Upper lobe of left lung (tissue), 6 donors: ENCODE data around the gene TMUB1. TPM values are rescaled to one million over a fixed set of nuclear protein-coding genes. Genes with fewer than 3 reads are reported as not detected.
A peak's percentile ranks its signal among the peaks of the same experiment; 100 is the strongest.

Experiments used
- ATAC-seq, 2 donors: fragments of 200-7000 bp; cut with Tn5 transposase; one replicate each; pipeline ENCODE4 v1.9.1; 2022; ENCODE audit warnings: mild to moderate bottlenecking in 2 of 2, moderate library complexity in 2 of 2; ENCODE audit not compliant: low FRiP score in 2 of 2
- DNase-seq, 2 donors: peaks; one replicate each; pipeline ENCODE4 v3.0.0-alpha.2; 2019 to 2020
- H3K27ac ChIP-seq, 4 donors: fragments of 200-600 bp; sonication (generic); one replicate each; pipeline ENCODE4 v1.5.1; 2016 to 2019
- H3K27me3 ChIP-seq, 4 donors: fragments of 200-600 bp; sonication (generic); one replicate each; pipeline ENCODE4 v1.5.1; 2017 to 2019
- H3K36me3 ChIP-seq, 4 donors: fragments of 200-600 bp; sonication (generic); one replicate each; pipeline ENCODE4 v1.5.1; 2016 to 2019
- H3K4me1 ChIP-seq, 4 donors: fragments of 200-600 bp; sonication (generic); one replicate each; pipeline ENCODE4 v1.5.1; 2018 to 2019
- H3K4me3 ChIP-seq, 4 donors: fragments of 200-600 bp; sonication (generic); one replicate each; pipeline ENCODE4 v1.5.1; 2017 to 2019; ENCODE audit warnings: mild to moderate bottlenecking in 2 of 4, moderate library complexity in 1 of 4
- H3K9me3 ChIP-seq, 4 donors: fragments of 200-600 bp; sonication (generic); one replicate each; pipeline ENCODE4 v1.5.1; 2018 to 2019
- CTCF ChIP-seq, 6 experiments: fragments of 450-650 bp in 4 of 6; fragments of 200-600 bp in 2 of 6; sonication (generic) in 2 of 6; IDR thresholded peaks; one replicate each; pipeline ENCODE4 v1.5.1; 2016 to 2019; ENCODE audit warnings: antibody characterized with exemption in 6 of 6
- EP300 ChIP-seq, 4 donors: sonication (generic); formaldehyde crosslinking; IDR thresholded peaks; one replicate each; pipeline ENCODE4 v1.5.1; 2017; ENCODE audit warnings: antibody characterized with exemption in 4 of 4, control low read depth in 2 of 4
- POLR2A ChIP-seq, 4 donors: fragments of 450-650 bp; IDR thresholded peaks; one replicate each; pipeline ENCODE4 v1.5.1; 2016 to 2017; ENCODE audit warnings: antibody characterized with exemption in 4 of 4, mild to moderate bottlenecking in 2 of 4
- POLR2AphosphoS5 ChIP-seq, 2 donors: sonication (generic); formaldehyde crosslinking; IDR thresholded peaks; one replicate each; pipeline ENCODE4 v1.5.1; 2017; ENCODE audit warnings: antibody characterized with exemption in 2 of 2
- WGBS, 2 donors: methylation state at CpG; one replicate each; pipeline ENCODE4 v1.1.5; 2017 to 2018; 5-methylcytosine and 5-hydroxymethylcytosine counted together
- total RNA-seq, 6 donors: library from RNA; depleted of rRNA in 4 of 6; stranded (reverse); fragments of >200 nt in 4 of 6; gene quantifications; one replicate each; pipeline versions ENCODE4 v1.1.0 to v1.2.1, GENCODE V29; 2016 to 2021
- donor health status: DM: no; HTN: no; CAD: no; lungs with moderate emphysema.
- donor health status: DM: no; HTN: yes; CAD: no; lungs with severe emphysema.

The TMUB1 gene
- total RNA-seq, 6 donors from 2014 or later, result 35.3 to 72.9 (median 51.6) TPM

GRCh38 chr7:151123822-151124464 lies 40.6 kb upstream of the TMUB1 start:
- H3K36me3 ChIP-seq, result peaks cover 29 to 91% (median 74%) of the 10 kb centered on the region in 4 donors
- peaks cover 10 to 27% (median 14%) of the 10 kb centered on the region in 4 donors for H3K4me1 ChIP-seq
- ATAC-seq (peak; percentile 89 to 92), DNase-seq (peak in 1 of 2 donors; percentile 92)
- H3K4me3 ChIP-seq, result no peak overlapping the region
- H3K27me3 ChIP-seq, result no peaks in the 10 kb centered on the region
- no peak for TF ChIP-seq POLR2A (IDR thresholded peaks at IDR 0.05)
- TF ChIP-seq CTCF (IDR thresholded peaks at IDR 0.05), result peak; percentile 90 to 97 (median 94)
- 46 to 65% methylated on average over 19 to 24 of the region's 24 CpGs for WGBS, 2 donors
- H3K9me3 ChIP-seq, result no peaks in the 10 kb centered on the region
- H3K27ac ChIP-seq, result no peak overlapping the region

GRCh38 chr7:151123158-151123821 lies 40.0 kb upstream of the TMUB1 start:
- no peak overlapping the region for H3K27ac ChIP-seq
- ATAC-seq (no peak), DNase-seq (peak in 1 of 2 donors; percentile 86)
- peaks cover 10 to 27% (median 14%) of the 10 kb centered on the region in 4 donors for H3K4me1 ChIP-seq
- H3K4me3 ChIP-seq, result no peak overlapping the region
- TF ChIP-seq POLR2A (IDR thresholded peaks at IDR 0.05), result no peak
- TF ChIP-seq POLR2AphosphoS5 (IDR thresholded peaks at IDR 0.05), result no peak
- TF ChIP-seq EP300 (IDR thresholded peaks at IDR 0.05), result no peak
- no peaks in the 10 kb centered on the region for H3K9me3 ChIP-seq
- H3K36me3 ChIP-seq, result peaks cover 24 to 91% (median 74%) of the 10 kb centered on the region in 4 donors
- no peaks in the 10 kb centered on the region for H3K27me3 ChIP-seq
- 90 to 93% methylated on average over 46 to 49 of the region's 50 CpGs for WGBS, 2 donors

- DNase-seq, result peak in 1 of 2 donors; percentile 84
- peaks cover 10 to 27% (median 14%) of the 10 kb centered on the region in 4 donors for H3K4me1 ChIP-seq
- TF ChIP-seq POLR2AphosphoS5 (IDR thresholded peaks at IDR 0.05) (no peak), CTCF (IDR thresholded peaks at IDR 0.05) (no peak), POLR2A (IDR thresholded peaks at IDR 0.05) (no peak), EP300 (IDR thresholded peaks at IDR 0.05) (no peak)
- H3K27me3 ChIP-seq, result no peaks in the 10 kb centered on the region
- 92 to 95% methylated on average over 23 to 28 of the region's 29 CpGs for WGBS, 2 donors
- ATAC-seq, result no peak
- H3K9me3 ChIP-seq, result no peaks in the 10 kb centered on the region
- H3K4me3 ChIP-seq, result no peak overlapping the region
- H3K27ac ChIP-seq, result no peak overlapping the region
- H3K36me3 ChIP-seq, result peaks cover 24 to 91% (median 74%) of the 10 kb centered on the region in 4 donors
Observed at GRCh38 chr7:151122796-151123157, 39.5 kb upstream of the TMUB1 start.

GRCh38 chr7:151122276-151122675 lies 39.0 kb upstream of the TMUB1 start:
- TF ChIP-seq CTCF (IDR thresholded peaks at IDR 0.05) (no peak), POLR2A (IDR thresholded peaks at IDR 0.05) (no peak)
- ATAC-seq (no peak), DNase-seq (peak in 1 of 2 donors; percentile 85)
- Histone ChIP-seq H3K27me3 (no peaks in the 10 kb centered on the region), H3K4me1 (peaks cover 10 to 27% (median 14%) of the 10 kb centered on the region in 4 donors), H3K9me3 (no peaks in the 10 kb centered on the region), H3K27ac (no peak overlapping the region), H3K4me3 (no peak overlapping the region), H3K36me3 (peaks cover 24 to 91% (median 75%) of the 10 kb centered on the region in 4 donors)
- 87 to 92% methylated on average over 24 of the region's 24 CpGs for WGBS, 2 donors

GRCh38 chr7:151121380-151122170 lies 38.3 kb upstream of the TMUB1 start:
- H3K4me3 ChIP-seq, result no peak overlapping the region
- no peaks in the 10 kb centered on the region for H3K9me3 ChIP-seq
- peaks cover 10 to 30% (median 17%) of the 10 kb centered on the region in 4 donors for H3K4me1 ChIP-seq
- ATAC-seq, result no peak
- no peaks in the 10 kb centered on the region for H3K27me3 ChIP-seq
- H3K36me3 ChIP-seq, result peaks cover 24 to 91% (median 76%) of the 10 kb centered on the region in 4 donors
- 83 to 85% methylated on average over 28 to 29 of the region's 30 CpGs for WGBS, 2 donors
- no peak overlapping the region for H3K27ac ChIP-seq
- DNase-seq, result no peak
- TF ChIP-seq POLR2AphosphoS5 (IDR thresholded peaks at IDR 0.05), result no peak
- no peak for TF ChIP-seq EP300 (IDR thresholded peaks at IDR 0.05)
- no peak for TF ChIP-seq POLR2A (IDR thresholded peaks at IDR 0.05)
- no peak for TF ChIP-seq CTCF (IDR thresholded peaks at IDR 0.05)
